ENCODE results near the gene APCDD1L. TPM values are rescaled to one million over a fixed set of nuclear protein-coding genes. Genes with fewer than 3 reads are reported as not detected.
"Not testable (repeated sequence)": the region's sequence is repeated elsewhere in the genome, so short reads cannot be mapped to it uniquely, and the experiment has no call there.

The APCDD1L gene
- total RNA-seq, 4 donors from 2014 or later, result 0.07 to 0.22 TPM; not detected in 2

- H3K4me3 ChIP-seq, result no peak overlapping the region
- no peaks in the 10 kb centered on the region for H3K9me3 ChIP-seq
- ATAC-seq, result no peak
- H3K27ac ChIP-seq, result no peak overlapping the region
- intact Hi-C loops (cut with DNase I; ENCODE audit: low total_unique reads) (no loop called here), in situ Hi-C loops (cut with MboI; ENCODE audit: low sequenced_read_pairs in 4 of 4) (no loop called here)
- H3K4me1 ChIP-seq, result no peaks in the 10 kb centered on the region
- no peak for DNase-seq
- H3K36me3 ChIP-seq, result no peaks in the 10 kb centered on the region
- peaks cover 28 to 35% (median 33%) of the 10 kb centered on the region in 3 donors for H3K27me3 ChIP-seq
- no peak for TF ChIP-seq POLR2A (IDR thresholded peaks at IDR 0.05)
- TF ChIP-seq CTCF (IDR thresholded peaks at IDR 0.05 in 4 of 5, conservative IDR thresholded peaks at IDR 0.05 in 1 of 5), result no peak
These were observed 4.3 kb downstream of the APCDD1L start for GRCh38 chr20:58510921-58511320.

- H3K4me3 ChIP-seq, result no peak overlapping the region
- no peak overlapping the region for H3K27ac ChIP-seq
- ATAC-seq (no peak), DNase-seq (no peak)
- H3K27me3 ChIP-seq, result peaks cover 17 to 23% (median 20%) of the 10 kb centered on the region in 3 donors
- in situ Hi-C loops (cut with MboI; ENCODE audit: low sequenced_read_pairs in 4 of 4) (no loop called here), intact Hi-C loops (cut with DNase I; ENCODE audit: low total_unique reads) (no loop called here)
- no peaks in the 10 kb centered on the region for H3K4me1 ChIP-seq
- H3K36me3 ChIP-seq, result no peaks in the 10 kb centered on the region
- TF ChIP-seq CTCF (IDR thresholded peaks at IDR 0.05 in 4 of 5, conservative IDR thresholded peaks at IDR 0.05 in 1 of 5), result no peak
- no peak for TF ChIP-seq POLR2A (IDR thresholded peaks at IDR 0.05)
- H3K9me3 ChIP-seq, result peaks cover 0 to 12% (median 0%) of the 10 kb centered on the region in 3 donors
These were observed 6.3 kb downstream of the APCDD1L start for GRCh38 chr20:58508762-58509395.

GRCh38 chr20:58506999-58507398, 8.2 kb downstream of the APCDD1L start:
- intact Hi-C loops (cut with DNase I; ENCODE audit: low total_unique reads); DNase-seq; ATAC-seq; H3K4me3 ChIP-seq; in situ Hi-C loops (cut with MboI; ENCODE audit: low sequenced_read_pairs in 4 of 4); H3K4me1 ChIP-seq; H3K36me3 ChIP-seq; H3K27me3 ChIP-seq; H3K27ac ChIP-seq: not testable (repeated sequence)
- peaks cover 0 to 13% (median 0%) of the 10 kb centered on the region in 3 donors for H3K9me3 ChIP-seq

- in situ Hi-C loops (cut with MboI; ENCODE audit: low sequenced_read_pairs in 4 of 4), result no loop called here
- no peak for DNase-seq
- H3K4me3 ChIP-seq, result no peak overlapping the region
- H3K27me3 ChIP-seq, result peaks cover 0 to 2% (median 0%) of the 10 kb centered on the region in 3 donors
- H3K27ac ChIP-seq, result no peak overlapping the region
- H3K36me3 ChIP-seq, result no peaks in the 10 kb centered on the region
- peaks cover 0 to 13% (median 0%) of the 10 kb centered on the region in 3 donors for H3K9me3 ChIP-seq
- no peak for TF ChIP-seq CTCF (IDR thresholded peaks at IDR 0.05 in 4 of 5, conservative IDR thresholded peaks at IDR 0.05 in 1 of 5)
- no peak for TF ChIP-seq POLR2A (IDR thresholded peaks at IDR 0.05)
- ATAC-seq, result no peak
- intact Hi-C loops (cut with DNase I; ENCODE audit: low total_unique reads), result no loop called here
- no peaks in the 10 kb centered on the region for H3K4me1 ChIP-seq
These were observed 10.6 kb downstream of the APCDD1L start for GRCh38 chr20:58504566-58504965.

GRCh38 chr20:58503668-58504067, 11.5 kb downstream of the APCDD1L start:
- Histone ChIP-seq H3K9me3 (peaks cover 0 to 13% (median 0%) of the 10 kb centered on the region in 3 donors), H3K4me1 (no peaks in the 10 kb centered on the region), H3K27ac (no peak overlapping the region), H3K36me3 (no peaks in the 10 kb centered on the region), H3K27me3 (peaks cover 0 to 2% (median 0%) of the 10 kb centered on the region in 3 donors), H3K4me3 (no peak overlapping the region)
- DNase-seq, result no peak
- in situ Hi-C loops (cut with MboI; ENCODE audit: low sequenced_read_pairs in 4 of 4), result no loop called here
- intact Hi-C loops (cut with DNase I; ENCODE audit: low total_unique reads), result no loop called here
- no peak for ATAC-seq
- no peak for TF ChIP-seq POLR2A (IDR thresholded peaks at IDR 0.05)
- no peak for TF ChIP-seq CTCF (IDR thresholded peaks at IDR 0.05 in 4 of 5, conservative IDR thresholded peaks at IDR 0.05 in 1 of 5)

Data from gastrocnemius medialis (tissue), 4 donors.